HepG2 (cell line): ENCODE measurements around the gene AUTS2. TPM values are rescaled to one million over a fixed set of nuclear protein-coding genes. Genes with fewer than 3 reads are reported as not detected.

Experiments used
- ATAC-seq: fragments of 200-7000 bp; cut with Tn5 transposase; 3 replicates; pipeline ENCODE4 v1.9.1; 2020; ENCODE audit warnings: mild to moderate bottlenecking, moderate library complexity
- BruUV-seq: library from RNA; stranded (reverse); fragments of 400-500 nt; replicated peaks from 2 replicates; lab custom pipeline; 2021; lab: Mats Ljungman, UMichigan
- CTCF ChIA-PET: fragments of 300-600 bp; formaldehyde crosslinking; extraction: SDS; loops from one replicate; lab custom pipeline; 2021; ENCODE audit warnings: low total read pairs, inconsistent platforms, low intra/inter-chr PET ratio; lab: Yijun Ruan, JAX
- POLR2A ChIA-PET: fragments of 350-600 bp; sonication (Branson Sonifier 250); formaldehyde crosslinking; loops from one replicate; lab custom pipeline; 2020; ENCODE audit warnings: antibody characterized with exemption, inconsistent platforms; lab: Yijun Ruan, JAX
- DNase-seq: peaks from one replicate; pipeline ENCODE4 v3.0.0-alpha.2; 2015; ENCODE audit warnings: low spot score
- FAIRE-seq: peaks from 3 replicates; lab custom pipeline; 2011; peaks lifted over from hg19 to GRCh38; lab: Jason Lieb, UNC
- H2AFZ ChIP-seq: one replicate; pipeline ENCODE4 v1.6.1; 2011; ENCODE audit warnings: low read length, inconsistent platforms
- H3K27ac ChIP-seq: fragments of 300-600 bp; 3 replicates; pipeline ENCODE4 v1.8.0; 2011; ENCODE audit warnings: mixed run types, mild to moderate bottlenecking, mixed read lengths, low read length, inconsistent platforms; ENCODE audit not compliant: insufficient read depth; ENCODE audit errors: extremely low read length
- H3K27me3 ChIP-seq, 2 experiments: fragments of 200-600 bp in 1 of 2; 2 replicates in 1 of 2; 3 replicates in 1 of 2; pipeline versions ENCODE4 v1.6.0 to v1.8.0; 2011; ENCODE audit warnings: low read length in 2 of 2, mild to moderate bottlenecking in 2 of 2, moderate library complexity in 2 of 2, inconsistent platforms in 1 of 2; ENCODE audit not compliant: insufficient read depth in 2 of 2, control insufficient read depth in 1 of 2
- H3K36me3 ChIP-seq, 2 experiments: fragments of 200-600 bp in 1 of 2; replicated peaks in 1 of 2; 2 replicates in 1 of 2; 3 replicates in 1 of 2; pipeline versions ENCODE4 v1.5.1 to v1.8.0; 2011; ENCODE audit warnings: low read length in 2 of 2, inconsistent platforms in 1 of 2; ENCODE audit not compliant: insufficient read depth in 2 of 2, control insufficient read depth in 1 of 2
- H3K4me1 ChIP-seq: 2 replicates; pipeline ENCODE4 v1.5.1; 2012; ENCODE audit warnings: low read length, inconsistent platforms; ENCODE audit not compliant: insufficient read depth
- H3K4me2 ChIP-seq: 2 replicates; pipeline ENCODE4 v1.6.0; 2011; ENCODE audit warnings: low read depth, low read length, inconsistent platforms
- H3K4me3 ChIP-seq, 3 experiments: fragments of 200-600 bp in 1 of 3; sonication (generic), shearing (Covaris generic) in 1 of 3; replicated peaks in 1 of 3; 2 replicates each; pipeline ENCODE4 v1.5.1; 2011 to 2016; ENCODE audit warnings: low read length in 3 of 3, inconsistent platforms in 2 of 3, low read depth in 2 of 3, mild to moderate bottlenecking in 2 of 3, control low read depth in 1 of 3, mixed read lengths in 1 of 3; ENCODE audit not compliant: insufficient read depth in 1 of 3
- H3K79me2 ChIP-seq: one replicate; pipeline ENCODE4 v1.6.1; 2011; ENCODE audit warnings: low read length, inconsistent platforms; ENCODE audit not compliant: insufficient read depth
- H3K9ac ChIP-seq: 2 replicates; pipeline ENCODE4 v1.6.0; 2011; ENCODE audit warnings: mild to moderate bottlenecking, low read depth, low read length, inconsistent platforms; ENCODE audit not compliant: insufficient read depth
- H3K9me3 ChIP-seq: 2 replicates; pipeline ENCODE4 v1.5.1; 2012; ENCODE audit warnings: mild to moderate bottlenecking, low read length
- H4K20me1 ChIP-seq: 2 replicates; pipeline ENCODE4 v1.6.0; 2011; ENCODE audit warnings: inconsistent platforms, mild to moderate bottlenecking, low read length, moderate library complexity; ENCODE audit not compliant: insufficient read depth
- JDP2 ChIP-seq: sonication (generic); formaldehyde crosslinking; IDR thresholded peaks from 2 replicates; pipeline ENCODE4 v1.8.1; 2022; ENCODE audit warnings: missing genetic modification reagents, borderline replicate concordance
- MEIS2 ChIP-seq: sonication (generic); formaldehyde crosslinking; IDR thresholded peaks from 2 replicates; pipeline ENCODE4 v1.9.0; 2021; ENCODE audit warnings: mild to moderate bottlenecking, missing genetic modification reagents
- WGBS: methylation state at CpG from one replicate; pipeline ENCODE4 v1.1.6; 2017; ENCODE audit warnings: low lambda C conversion rate; 5-methylcytosine and 5-hydroxymethylcytosine counted together
- in situ Hi-C: cut with HindIII; loops from 2 replicates; pipeline ENCODE4 v1.10.0; 2017; ENCODE audit warnings: low pct_unique_long_range_greater_than_20kb; ENCODE audit not compliant: extremely low pct_ligation_motif_present
- intact Hi-C: fragments of 100-400 bp; cut with micrococcal nuclease; formaldehyde crosslinking; loops from one replicate; pipeline ENCODE4 v1.10.0; 2022; ENCODE audit not compliant: unreplicated experiment
- polyA plus RNA-seq, 8 experiments: library from polyadenylated mRNA; depleted of rRNA in 3 of 8; stranded (reverse) in 7 of 8; unstranded in 1 of 8; fragments of >200 nt; fragmentation: Illumina TruSeq in 4 of 8; extraction: Trizol in 4 of 8; gene quantifications; 2 replicates each; pipeline versions ENCODE4 v1.2.1 to v1.2.3, GENCODE V29; 2011 to 2016; ENCODE audit warnings: low read depth in 4 of 8, missing spikeins in 1 of 8, mixed read lengths in 1 of 8; ENCODE audit not compliant: insufficient read depth in 1 of 8
- total RNA-seq, 5 experiments: library from RNA; depleted of rRNA; stranded (reverse); fragments of >200 nt; fragmentation: Illumina TruSeq; extraction: Trizol; gene quantifications; 2 replicates each; pipeline ENCODE4 v1.2.3, GENCODE V29; 2016; ENCODE audit warnings: low read depth in 1 of 5
- TF ChIP-seq, protein P1 (sequence below): sonication (generic); formaldehyde crosslinking; IDR thresholded peaks from 2 replicates; pipeline ENCODE4 v1.4.0; 2020; ENCODE audit warnings: missing genetic modification reagents, mild to moderate bottlenecking, borderline replicate concordance
- TF ChIP-seq, protein P2 (sequence below): IDR thresholded peaks from 2 replicates; pipeline ENCODE4 v1.6.1; 2016; ENCODE audit warnings: mild to moderate bottlenecking
- TF ChIP-seq, protein P3 (sequence below): sonication (generic); IDR thresholded peaks from 2 replicates; pipeline ENCODE4 v1.6.1; 2016; ENCODE audit warnings: low read depth, borderline replicate concordance
- TF ChIP-seq, protein P4 (sequence below): sonication (generic); formaldehyde crosslinking; IDR thresholded peaks from 2 replicates; pipeline ENCODE4 v1.4.0; 2020; ENCODE audit warnings: missing genetic modification reagents

The AUTS2 gene
- total and polyA plus RNA-seq, 2 of the 13 experiments (the other 11 are each of a cell fraction or from before 2014, with no cell fraction given): 0.38 TPM; not detected in 1

DNA sequence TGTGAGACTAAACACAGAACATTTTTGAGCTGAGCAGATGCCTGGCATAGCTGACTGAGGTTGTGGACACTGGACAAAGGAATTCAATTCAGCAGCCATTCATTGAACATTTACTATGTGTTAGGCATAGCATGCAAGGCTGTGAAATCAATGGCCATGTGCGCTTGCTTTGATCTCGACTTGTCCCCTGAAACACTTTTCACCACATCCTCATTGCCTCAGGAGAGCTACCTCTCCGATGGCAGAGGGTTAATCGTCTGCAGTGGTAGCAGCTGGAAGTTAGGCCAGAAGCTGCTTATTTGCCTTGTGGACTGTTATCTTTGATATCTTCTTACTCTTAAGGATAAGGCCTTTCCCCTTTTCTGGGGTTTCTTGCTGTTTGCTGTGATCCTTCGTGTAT lies 297.8 kb downstream of the AUTS2 start:
- H3K27ac ChIP-seq: no peak overlapping the region
- no peaks in the 10 kb centered on the region for H3K79me2 ChIP-seq
- H3K4me3 ChIP-seq: no peak overlapping the region
- no peaks in the 10 kb centered on the region for H3K9me3 ChIP-seq
- no TSS peak for BruUV-seq
- no peaks in the 10 kb centered on the region for H4K20me1 ChIP-seq
- no peaks in the 10 kb centered on the region for H3K4me1 ChIP-seq
- in situ Hi-C loops: no loop called here
- H3K27me3 ChIP-seq: no peaks in the 10 kb centered on the region
- no peaks in the 10 kb centered on the region for H3K36me3 ChIP-seq
- no peak overlapping the region for H2AFZ ChIP-seq
- ATAC-seq (no peak), DNase-seq (no peak), FAIRE-seq (no peak)
- no peak overlapping the region for H3K4me2 ChIP-seq
- H3K9ac ChIP-seq: no peak overlapping the region
- TF ChIP-seq, protein P1, sequence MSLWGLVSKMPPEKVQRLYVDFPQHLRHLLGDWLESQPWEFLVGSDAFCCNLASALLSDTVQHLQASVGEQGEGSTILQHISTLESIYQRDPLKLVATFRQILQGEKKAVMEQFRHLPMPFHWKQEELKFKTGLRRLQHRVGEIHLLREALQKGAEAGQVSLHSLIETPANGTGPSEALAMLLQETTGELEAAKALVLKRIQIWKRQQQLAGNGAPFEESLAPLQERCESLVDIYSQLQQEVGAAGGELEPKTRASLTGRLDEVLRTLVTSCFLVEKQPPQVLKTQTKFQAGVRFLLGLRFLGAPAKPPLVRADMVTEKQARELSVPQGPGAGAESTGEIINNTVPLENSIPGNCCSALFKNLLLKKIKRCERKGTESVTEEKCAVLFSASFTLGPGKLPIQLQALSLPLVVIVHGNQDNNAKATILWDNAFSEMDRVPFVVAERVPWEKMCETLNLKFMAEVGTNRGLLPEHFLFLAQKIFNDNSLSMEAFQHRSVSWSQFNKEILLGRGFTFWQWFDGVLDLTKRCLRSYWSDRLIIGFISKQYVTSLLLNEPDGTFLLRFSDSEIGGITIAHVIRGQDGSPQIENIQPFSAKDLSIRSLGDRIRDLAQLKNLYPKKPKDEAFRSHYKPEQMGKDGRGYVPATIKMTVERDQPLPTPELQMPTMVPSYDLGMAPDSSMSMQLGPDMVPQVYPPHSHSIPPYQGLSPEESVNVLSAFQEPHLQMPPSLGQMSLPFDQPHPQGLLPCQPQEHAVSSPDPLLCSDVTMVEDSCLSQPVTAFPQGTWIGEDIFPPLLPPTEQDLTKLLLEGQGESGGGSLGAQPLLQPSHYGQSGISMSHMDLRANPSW (CRISPR knock-in tag): no peak
- TF ChIP-seq JDP2 (CRISPR knock-in tag) (no peak), MEIS2 (no peak)
- 0% methylated on average over 5 of the region's 5 CpGs for WGBS
- ChIA-PET POLR2A (no interaction called here), CTCF (no interaction called here)
- intact Hi-C loops: no loop called here

DNA sequence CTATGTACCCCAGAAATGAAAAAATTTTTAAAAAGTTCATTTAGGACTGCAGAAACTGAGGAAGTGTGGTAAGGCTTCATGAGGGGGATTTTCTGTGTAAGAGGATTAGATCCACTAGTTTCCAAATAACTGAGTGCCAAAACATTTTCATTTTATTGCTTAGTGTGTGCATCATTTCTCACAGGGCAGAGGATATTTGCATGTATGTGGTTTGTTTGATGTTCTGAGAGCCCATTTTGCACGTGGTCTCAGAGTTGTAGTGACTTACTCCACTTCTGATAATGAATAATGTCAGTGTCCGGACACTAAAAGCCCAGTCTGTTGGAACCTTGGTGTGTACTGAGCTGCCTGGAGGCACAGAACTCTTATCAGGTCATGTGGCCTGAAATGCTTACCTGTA lies 299.9 kb downstream of the AUTS2 start:
- Histone ChIP-seq H3K9ac (no peak overlapping the region), H3K27me3 (no peaks in the 10 kb centered on the region), H3K4me3 (no peak overlapping the region), H3K36me3 (no peaks in the 10 kb centered on the region), H2AFZ (no peak overlapping the region), H3K4me2 (no peak overlapping the region), H3K79me2 (no peaks in the 10 kb centered on the region), H3K4me1 (no peaks in the 10 kb centered on the region), H3K27ac (no peak overlapping the region), H4K20me1 (no peaks in the 10 kb centered on the region), H3K9me3 (no peaks in the 10 kb centered on the region)
- intact Hi-C loops: no loop called here
- ChIA-PET CTCF (no interaction called here), POLR2A (no interaction called here)
- in situ Hi-C loops: no loop called here
- no TSS peak for BruUV-seq
- FAIRE-seq (no peak), DNase-seq (no peak), ATAC-seq (no peak)
- 0% methylated on average over 1 of the region's 2 CpGs for WGBS
- TF ChIP-seq, protein P2, sequence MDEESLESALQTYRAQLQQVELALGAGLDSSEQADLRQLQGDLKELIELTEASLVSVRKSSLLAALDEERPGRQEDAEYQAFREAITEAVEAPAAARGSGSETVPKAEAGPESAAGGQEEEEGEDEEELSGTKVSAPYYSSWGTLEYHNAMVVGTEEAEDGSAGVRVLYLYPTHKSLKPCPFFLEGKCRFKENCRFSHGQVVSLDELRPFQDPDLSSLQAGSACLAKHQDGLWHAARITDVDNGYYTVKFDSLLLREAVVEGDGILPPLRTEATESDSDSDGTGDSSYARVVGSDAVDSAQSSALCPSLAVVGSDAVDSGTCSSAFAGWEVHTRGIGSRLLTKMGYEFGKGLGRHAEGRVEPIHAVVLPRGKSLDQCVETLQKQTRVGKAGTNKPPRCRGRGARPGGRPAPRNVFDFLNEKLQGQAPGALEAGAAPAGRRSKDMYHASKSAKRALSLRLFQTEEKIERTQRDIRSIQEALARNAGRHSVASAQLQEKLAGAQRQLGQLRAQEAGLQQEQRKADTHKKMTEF: no peak
- TF ChIP-seq, protein P3, sequence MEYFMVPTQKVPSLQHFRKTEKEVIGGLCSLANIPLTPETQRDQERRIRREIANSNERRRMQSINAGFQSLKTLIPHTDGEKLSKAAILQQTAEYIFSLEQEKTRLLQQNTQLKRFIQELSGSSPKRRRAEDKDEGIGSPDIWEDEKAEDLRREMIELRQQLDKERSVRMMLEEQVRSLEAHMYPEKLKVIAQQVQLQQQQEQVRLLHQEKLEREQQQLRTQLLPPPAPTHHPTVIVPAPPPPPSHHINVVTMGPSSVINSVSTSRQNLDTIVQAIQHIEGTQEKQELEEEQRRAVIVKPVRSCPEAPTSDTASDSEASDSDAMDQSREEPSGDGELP: no peak
- TF ChIP-seq, protein P4, sequence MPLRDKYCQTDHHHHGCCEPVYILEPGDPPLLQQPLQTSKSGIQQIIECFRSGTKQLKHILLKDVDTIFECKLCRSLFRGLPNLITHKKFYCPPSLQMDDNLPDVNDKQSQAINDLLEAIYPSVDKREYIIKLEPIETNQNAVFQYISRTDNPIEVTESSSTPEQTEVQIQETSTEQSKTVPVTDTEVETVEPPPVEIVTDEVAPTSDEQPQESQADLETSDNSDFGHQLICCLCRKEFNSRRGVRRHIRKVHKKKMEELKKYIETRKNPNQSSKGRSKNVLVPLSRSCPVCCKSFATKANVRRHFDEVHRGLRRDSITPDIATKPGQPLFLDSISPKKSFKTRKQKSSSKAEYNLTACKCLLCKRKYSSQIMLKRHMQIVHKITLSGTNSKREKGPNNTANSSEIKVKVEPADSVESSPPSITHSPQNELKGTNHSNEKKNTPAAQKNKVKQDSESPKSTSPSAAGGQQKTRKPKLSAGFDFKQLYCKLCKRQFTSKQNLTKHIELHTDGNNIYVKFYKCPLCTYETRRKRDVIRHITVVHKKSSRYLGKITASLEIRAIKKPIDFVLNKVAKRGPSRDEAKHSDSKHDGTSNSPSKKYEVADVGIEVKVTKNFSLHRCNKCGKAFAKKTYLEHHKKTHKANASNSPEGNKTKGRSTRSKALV: no peak
